ENCODE results near the gene RHOV.
"Not testable (repeated sequence)": the region's sequence is repeated elsewhere in the genome, so short reads cannot be mapped to it uniquely, and the experiment has no call there.

RHOV gene

DNA sequence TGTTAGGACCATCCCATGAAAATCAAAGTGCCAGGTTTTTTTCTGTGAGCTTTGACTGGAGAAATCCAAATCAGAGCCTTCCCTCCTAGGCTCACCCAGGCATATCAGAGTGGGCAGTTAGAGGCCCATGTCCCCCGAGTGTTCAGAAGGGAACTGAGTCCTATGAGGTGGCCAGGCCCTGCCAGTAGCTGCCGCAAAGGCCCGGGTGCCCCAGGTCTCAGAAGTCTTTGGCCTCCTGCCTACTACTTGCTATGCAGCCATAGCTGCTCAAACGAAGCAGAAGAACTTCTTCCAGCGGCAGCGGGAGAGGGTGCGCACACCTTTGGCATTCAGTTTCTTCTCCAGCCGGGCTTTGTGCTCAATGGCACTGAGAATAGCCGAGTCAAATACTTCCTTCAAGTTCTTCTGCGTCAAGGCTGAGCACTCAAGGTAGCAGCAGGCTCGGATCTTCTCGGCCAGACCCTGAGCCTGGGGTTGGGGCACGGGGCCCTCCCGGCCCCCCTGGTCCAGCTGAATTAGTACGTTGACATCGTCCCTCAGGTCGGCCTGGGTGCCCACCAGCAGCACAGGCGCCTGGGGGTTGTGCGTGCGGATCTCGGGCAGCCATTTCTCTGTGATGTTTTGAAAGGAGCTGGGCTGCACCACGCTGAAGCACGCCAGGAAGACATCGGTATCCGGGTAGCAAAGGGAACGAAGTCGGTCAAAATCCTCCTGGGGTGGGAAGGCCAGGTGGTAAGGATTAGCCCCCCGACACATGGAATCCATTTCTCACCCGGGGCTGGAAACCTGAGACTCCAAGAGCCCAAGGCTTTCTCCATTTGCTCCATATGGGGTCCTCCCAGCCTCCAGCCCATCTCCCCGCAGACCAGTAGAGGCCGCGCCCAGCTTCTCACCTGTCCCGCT, 992 bp downstream of the RHOV start:
- WGBS (ENCODE audit: insufficient coverage, insufficient read length), result no CpG with 5 or more reads among the region's 33 CpGs
- H3K36me3 ChIP-seq (ENCODE audit: control insufficient read depth, insufficient read depth, low read length), result no peaks in the 10 kb centered on the region
- peak overlapping the region; percentile 49; the same call in 1 of the 2 replicates for H3K4me3 ChIP-seq (ENCODE audit: low read length)
- H3K9me3 ChIP-seq (ENCODE audit: control insufficient read depth, insufficient read depth, low read length), result no peaks in the 10 kb centered on the region
- H3K27me3 ChIP-seq (ENCODE audit: control insufficient read depth, insufficient read depth, low read length), result no peaks in the 10 kb centered on the region
- DNase-seq (ENCODE audit: low read depth, low spot score), result no peak
- peaks cover 5% of the 10 kb centered on the region for H3K4me1 ChIP-seq (ENCODE audit: control insufficient read depth, insufficient read depth, low read length)
- no peak overlapping the region for H3K27ac ChIP-seq (ENCODE audit: low read length)

DNA sequence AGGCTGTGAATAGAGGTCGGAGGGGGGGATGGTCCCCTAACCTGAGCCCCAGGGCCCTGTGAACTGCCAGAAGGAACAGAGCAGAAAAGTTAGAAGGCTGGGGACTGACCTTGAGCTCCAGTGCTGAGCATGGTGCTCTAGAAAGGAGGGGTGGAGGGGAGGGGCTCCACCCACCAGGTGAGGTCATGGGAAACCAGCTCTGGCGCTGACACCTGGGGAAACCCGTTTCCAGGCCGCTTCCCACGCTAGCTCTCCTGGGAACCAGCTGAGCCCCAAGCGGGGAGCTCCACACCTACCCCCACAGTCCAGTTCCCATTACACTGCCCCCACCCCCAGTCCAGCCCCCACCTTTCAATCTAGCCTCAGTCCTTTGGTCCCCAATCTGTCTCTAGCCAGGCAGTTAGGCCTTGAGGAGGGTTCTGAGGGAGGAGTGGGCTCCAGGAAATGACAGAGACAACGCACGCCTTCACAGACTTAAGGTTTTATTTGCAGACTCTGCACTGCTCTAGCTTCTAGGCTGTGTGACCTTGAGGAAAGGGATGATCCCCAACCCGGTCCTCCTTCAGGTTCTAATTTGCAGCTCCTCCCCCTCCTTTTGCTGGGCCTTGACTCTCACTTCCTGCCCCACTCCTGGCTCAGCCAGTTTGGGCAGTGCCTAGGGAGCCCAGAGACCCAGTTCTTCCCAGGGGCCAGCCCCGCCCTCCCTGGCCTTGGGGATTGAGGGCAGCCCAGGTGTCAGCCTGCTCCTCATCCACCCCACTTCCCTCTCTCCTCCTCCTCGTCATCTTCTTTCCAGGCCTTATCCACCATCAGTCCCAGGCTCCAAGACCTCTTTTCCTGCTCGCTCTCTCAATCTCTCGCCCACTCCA, 2.1 kb downstream of the RHOV start:
- peaks cover 5% of the 10 kb centered on the region for H3K4me1 ChIP-seq (ENCODE audit: control insufficient read depth, insufficient read depth, low read length)
- H3K9me3 ChIP-seq (ENCODE audit: control insufficient read depth, insufficient read depth, low read length), result no peaks in the 10 kb centered on the region
- H3K27me3 ChIP-seq (ENCODE audit: control insufficient read depth, insufficient read depth, low read length), result no peaks in the 10 kb centered on the region
- no peak for DNase-seq (ENCODE audit: low read depth, low spot score)
- no peaks in the 10 kb centered on the region for H3K36me3 ChIP-seq (ENCODE audit: control insufficient read depth, insufficient read depth, low read length)
- H3K4me3 ChIP-seq (ENCODE audit: low read length), result no peak overlapping the region; the same call in 1 of the 2 replicates
- no CpG with 5 or more reads among the region's 13 CpGs for WGBS (ENCODE audit: insufficient coverage, insufficient read length)
- H3K27ac ChIP-seq (ENCODE audit: low read length), result no peak overlapping the region

DNA sequence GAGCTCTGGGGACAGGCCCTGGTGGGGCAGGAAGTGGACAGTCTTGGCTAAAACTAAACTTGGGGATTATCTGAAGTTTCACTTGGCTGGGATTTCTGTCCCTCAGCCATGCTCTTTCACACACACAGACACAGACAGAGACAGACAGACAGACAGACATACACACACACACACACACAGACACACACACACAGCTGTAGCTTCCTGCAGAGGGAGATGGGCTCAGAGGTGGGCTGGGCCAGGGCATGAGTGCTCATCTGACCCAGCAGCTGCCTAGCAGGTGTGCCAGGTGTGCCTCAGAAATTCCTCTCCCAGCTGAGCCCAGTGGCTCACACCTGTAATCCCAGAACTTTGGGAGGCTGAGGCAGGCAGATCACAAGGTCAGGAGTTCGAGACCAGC, 3.3 kb downstream of the RHOV start:
- WGBS (ENCODE audit: insufficient coverage, insufficient read length), result no CpG with 5 or more reads among the region's 1 CpG
- DNase-seq (ENCODE audit: low read depth, low spot score), result no peak

DNA sequence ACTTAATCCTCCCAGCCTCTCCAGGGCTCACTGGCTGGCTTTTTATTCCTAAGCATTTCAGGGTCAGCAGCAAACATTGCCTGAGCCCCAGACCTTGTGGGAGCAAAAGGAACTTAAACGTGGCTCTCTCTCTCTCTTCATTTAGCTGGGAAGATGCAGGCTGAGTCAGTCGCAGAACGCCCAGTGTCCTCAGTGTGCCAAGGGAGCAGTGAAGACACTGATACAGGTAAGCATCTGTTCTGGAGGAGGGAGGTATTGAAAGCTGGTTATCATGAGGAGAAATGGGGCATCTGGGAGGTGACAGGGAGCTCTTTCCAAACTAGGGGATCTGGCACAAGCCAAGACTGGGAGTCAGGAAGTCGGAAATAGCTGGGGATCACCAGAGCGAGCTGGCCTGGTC, 4.3 kb downstream of the RHOV start:
- H3K4me1 ChIP-seq (ENCODE audit: control insufficient read depth, insufficient read depth, low read length), result peaks cover 5% of the 10 kb centered on the region
- no peaks in the 10 kb centered on the region for H3K36me3 ChIP-seq (ENCODE audit: control insufficient read depth, insufficient read depth, low read length)
- no peak for DNase-seq (ENCODE audit: low read depth, low spot score)
- H3K4me3 ChIP-seq (ENCODE audit: low read length), result no peak overlapping the region
- H3K27ac ChIP-seq (ENCODE audit: low read length), result no peak overlapping the region
- WGBS (ENCODE audit: insufficient coverage, insufficient read length), result no CpG with 5 or more reads among the region's 5 CpGs
- H3K9me3 ChIP-seq (ENCODE audit: control insufficient read depth, insufficient read depth, low read length), result no peaks in the 10 kb centered on the region
- H3K27me3 ChIP-seq (ENCODE audit: control insufficient read depth, insufficient read depth, low read length), result no peaks in the 10 kb centered on the region

More for the DNA sequence above, 3.3 kb downstream of the RHOV start:
- no peaks in the 10 kb centered on the region for H3K9me3 ChIP-seq (ENCODE audit: control insufficient read depth, insufficient read depth, low read length)
- H3K36me3 ChIP-seq (ENCODE audit: control insufficient read depth, insufficient read depth, low read length), result no peaks in the 10 kb centered on the region
- H3K27ac ChIP-seq (ENCODE audit: low read length), result no peak overlapping the region
- no peak overlapping the region for H3K4me3 ChIP-seq (ENCODE audit: low read length)
- no peaks in the 10 kb centered on the region for H3K27me3 ChIP-seq (ENCODE audit: control insufficient read depth, insufficient read depth, low read length)
- H3K4me1 ChIP-seq (ENCODE audit: control insufficient read depth, insufficient read depth, low read length), result peaks cover 5% of the 10 kb centered on the region

DNA sequence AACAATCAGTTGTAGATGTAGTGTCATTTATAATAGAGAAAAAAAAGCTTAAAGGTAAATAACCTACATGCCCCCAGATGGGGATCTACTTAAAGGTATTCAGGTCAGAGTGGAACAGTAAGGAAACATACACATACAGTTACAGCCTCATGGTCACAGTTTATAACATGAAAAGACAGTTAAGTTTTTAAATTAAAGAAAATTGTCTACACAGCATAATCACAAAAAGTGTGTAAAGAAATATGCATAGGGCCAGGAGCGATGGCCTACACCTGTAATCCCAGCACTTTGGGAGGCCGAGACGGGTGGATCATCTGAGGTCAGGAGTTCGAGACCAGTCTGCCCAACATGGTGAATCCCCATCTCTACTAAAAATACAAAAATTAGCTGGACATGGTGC, 6.8 kb downstream of the RHOV start:
- Histone ChIP-seq H3K9me3 (ENCODE audit: control insufficient read depth, insufficient read depth, low read length) (no peaks in the 10 kb centered on the region), H3K27me3 (ENCODE audit: control insufficient read depth, insufficient read depth, low read length) (no peaks in the 10 kb centered on the region), H3K27ac (ENCODE audit: low read length) (no peak overlapping the region), H3K36me3 (ENCODE audit: control insufficient read depth, insufficient read depth, low read length) (no peaks in the 10 kb centered on the region), H3K4me1 (ENCODE audit: control insufficient read depth, insufficient read depth, low read length) (peaks cover 2% of the 10 kb centered on the region), H3K4me3 (ENCODE audit: low read length) (no peak overlapping the region)
- WGBS (ENCODE audit: insufficient coverage, insufficient read length), result no CpG with 5 or more reads among the region's 4 CpGs
- DNase-seq (ENCODE audit: low read depth, low spot score), result no peak

DNA sequence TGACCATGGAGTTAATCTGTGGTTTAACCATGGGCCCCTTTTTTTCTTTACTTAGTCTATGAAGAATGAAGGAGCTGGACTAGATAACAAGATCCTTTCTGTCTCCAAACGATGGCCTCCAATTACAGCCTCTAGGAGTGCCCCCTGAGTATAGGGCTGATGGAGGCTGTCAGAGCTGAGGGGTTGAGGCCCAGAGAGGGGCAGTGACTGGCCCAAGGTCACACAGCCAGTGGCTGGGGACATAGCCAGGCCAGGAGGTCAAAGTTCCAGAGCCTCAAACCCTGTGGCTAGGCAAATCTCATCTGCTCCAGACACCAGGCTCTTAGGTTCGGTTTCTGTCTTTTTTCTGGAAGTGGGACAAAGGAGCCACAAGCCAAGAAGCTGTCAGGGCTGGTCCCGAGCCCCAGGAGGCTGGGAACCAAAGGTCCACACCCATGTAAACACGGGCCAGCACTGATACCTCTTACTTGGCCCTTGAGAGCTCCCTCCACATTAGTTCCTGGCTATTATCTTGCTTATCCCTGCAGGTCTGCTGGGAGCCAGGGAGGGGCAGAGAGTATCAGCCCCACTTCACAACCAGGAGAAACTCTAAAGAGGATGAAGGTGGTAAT, 10.3 kb downstream of the RHOV start:
- H3K4me3 ChIP-seq (ENCODE audit: low read length), result no peak overlapping the region
- H3K9me3 ChIP-seq (ENCODE audit: control insufficient read depth, insufficient read depth, low read length), result no peaks in the 10 kb centered on the region
- no peaks in the 10 kb centered on the region for H3K36me3 ChIP-seq (ENCODE audit: control insufficient read depth, insufficient read depth, low read length)
- H3K4me1 ChIP-seq (ENCODE audit: control insufficient read depth, insufficient read depth, low read length), result no peaks in the 10 kb centered on the region
- WGBS (ENCODE audit: insufficient coverage, insufficient read length), result no CpG with 5 or more reads among the region's 4 CpGs
- no peak overlapping the region for H3K27ac ChIP-seq (ENCODE audit: low read length)
- H3K27me3 ChIP-seq (ENCODE audit: control insufficient read depth, insufficient read depth, low read length), result no peaks in the 10 kb centered on the region
- DNase-seq (ENCODE audit: low read depth, low spot score), result no peak

DNA sequence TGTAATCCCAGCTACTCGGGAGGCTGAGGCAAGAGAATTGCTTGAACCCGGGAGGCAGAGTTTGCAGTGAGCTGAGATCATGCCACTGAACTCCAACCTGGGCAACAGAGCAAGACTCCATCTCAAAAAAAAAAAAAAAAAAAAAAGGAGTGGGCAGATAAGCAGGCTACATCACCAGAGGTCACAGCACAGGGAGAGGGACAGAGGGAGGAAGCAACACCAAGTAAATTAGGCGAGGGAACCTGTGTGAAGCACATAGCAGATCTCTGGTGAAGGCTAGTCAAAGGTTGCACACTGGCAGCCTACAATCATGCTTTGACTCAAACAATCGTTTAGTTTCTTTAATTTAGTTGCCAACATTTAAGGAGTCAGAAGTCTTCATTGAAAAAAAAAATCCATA, 12.9 kb downstream of the RHOV start:
- no CpG with 5 or more reads among the region's 4 CpGs for WGBS (ENCODE audit: insufficient coverage, insufficient read length)
- H3K4me3 ChIP-seq (ENCODE audit: low read length), result not testable (repeated sequence)

DNA sequence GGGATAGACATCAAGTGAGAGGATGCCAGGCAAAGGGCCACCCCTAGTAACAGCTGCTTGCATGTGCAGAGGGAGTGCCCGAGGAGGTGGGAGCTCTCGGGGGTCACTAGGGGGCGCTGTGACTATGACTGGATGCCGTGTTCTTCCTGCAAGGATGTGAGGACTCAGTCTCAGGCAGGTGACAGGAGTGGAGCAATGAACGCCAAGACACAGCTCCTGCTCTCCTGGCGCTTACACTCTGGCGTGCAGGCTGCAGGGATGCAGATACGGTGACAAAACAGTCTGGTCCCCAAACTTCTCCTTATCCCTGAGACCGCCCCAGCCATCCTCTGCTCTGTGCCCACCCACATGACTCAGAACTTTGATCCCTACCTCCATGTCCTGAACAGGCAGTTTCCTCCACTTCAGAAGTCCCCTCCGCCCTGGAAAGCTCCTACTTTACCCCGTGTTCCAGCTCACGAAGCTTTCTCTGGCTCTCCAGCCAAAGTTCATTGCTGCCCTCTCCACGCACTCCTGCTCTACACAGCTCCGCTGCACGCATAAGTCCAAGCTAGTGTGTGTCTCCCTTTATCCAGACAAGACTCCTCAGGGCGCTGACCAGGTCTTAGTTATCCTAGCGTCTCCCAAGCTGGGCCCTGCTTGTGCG, 14.7 kb downstream of the RHOV start:
- no peak overlapping the region for H3K27ac ChIP-seq (ENCODE audit: low read length)
- H3K4me1 ChIP-seq (ENCODE audit: control insufficient read depth, insufficient read depth, low read length), result no peaks in the 10 kb centered on the region
- peak; percentile 76 for DNase-seq (ENCODE audit: low read depth, low spot score)
- whole genome bisulfite sequencing (ENCODE audit: insufficient coverage, insufficient read length), result no CpG with 5 or more reads among the region's 18 CpGs
- no peaks in the 10 kb centered on the region for H3K9me3 ChIP-seq (ENCODE audit: control insufficient read depth, insufficient read depth, low read length)
- H3K4me3 ChIP-seq (ENCODE audit: low read length), result no peak overlapping the region
- H3K27me3 ChIP-seq (ENCODE audit: control insufficient read depth, insufficient read depth, low read length), result no peaks in the 10 kb centered on the region
- H3K36me3 ChIP-seq (ENCODE audit: control insufficient read depth, insufficient read depth, low read length), result peaks cover 24% of the 10 kb centered on the region

More for the DNA sequence above, 12.9 kb downstream of the RHOV start:
- not testable (repeated sequence) for H3K27ac ChIP-seq (ENCODE audit: low read length); H3K27me3 ChIP-seq (ENCODE audit: control insufficient read depth, insufficient read depth, low read length); H3K4me1 ChIP-seq (ENCODE audit: control insufficient read depth, insufficient read depth, low read length); H3K9me3 ChIP-seq (ENCODE audit: control insufficient read depth, insufficient read depth, low read length); DNase-seq (ENCODE audit: low read depth, low spot score)
- peaks cover 13% of the 10 kb centered on the region; the same call in 1 of the 2 replicates for H3K36me3 ChIP-seq (ENCODE audit: control insufficient read depth, insufficient read depth, low read length)

DNA sequence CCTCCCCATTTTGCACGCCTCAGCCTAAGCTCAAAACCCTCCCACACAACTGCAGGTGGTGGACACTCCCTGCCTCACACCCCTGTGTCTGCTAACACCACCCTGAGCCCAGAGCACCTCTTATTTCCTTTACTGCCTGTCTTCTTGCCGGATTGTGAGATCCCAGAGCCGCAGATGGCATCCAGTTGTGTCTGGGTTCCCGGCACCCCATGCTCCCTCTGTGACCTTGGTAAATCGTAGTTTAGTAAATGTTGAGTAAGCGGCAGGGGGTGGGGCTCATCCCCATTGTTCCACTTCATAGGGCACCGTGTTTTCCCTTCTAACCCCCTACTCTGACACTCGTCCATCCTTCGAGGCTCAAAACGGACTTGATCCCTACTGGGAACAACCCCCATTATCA, 15.3 kb downstream of the RHOV start:
- DNase-seq (ENCODE audit: low read depth, low spot score), result no peak
- no peak overlapping the region for H3K4me3 ChIP-seq (ENCODE audit: low read length)
- H3K27me3 ChIP-seq (ENCODE audit: control insufficient read depth, insufficient read depth, low read length), result no peaks in the 10 kb centered on the region
- no peaks in the 10 kb centered on the region for H3K9me3 ChIP-seq (ENCODE audit: control insufficient read depth, insufficient read depth, low read length)
- H3K4me1 ChIP-seq (ENCODE audit: control insufficient read depth, insufficient read depth, low read length), result no peaks in the 10 kb centered on the region
- peaks cover 30% of the 10 kb centered on the region for H3K36me3 ChIP-seq (ENCODE audit: control insufficient read depth, insufficient read depth, low read length)
- WGBS (ENCODE audit: insufficient coverage, insufficient read length), result no CpG with 5 or more reads among the region's 10 CpGs
- H3K27ac ChIP-seq (ENCODE audit: low read length), result no peak overlapping the region

Data from iPS DF 6.9 (cell line).